ENCODE results near the gene PDGFB.
"Not testable (repeated sequence)": the region's sequence is repeated elsewhere in the genome, so short reads cannot be mapped to it uniquely, and the experiment has no call there.

PDGFB gene

GRCh38 chr22:39223091-39223710, 21.6 kb downstream of the PDGFB start:
- peak; percentile 46 for DNase-seq

- no peak for DNase-seq
Measured at GRCh38 chr22:39221999-39222686, 22.6 kb downstream of the PDGFB start.

- DNase-seq: no peak
Measured at GRCh38 chr22:39220890-39221850, 23.6 kb downstream of the PDGFB start.

- DNase-seq: no peak
Measured at GRCh38 chr22:39220450-39220849, 24.3 kb downstream of the PDGFB start.

- DNase-seq: no peak
Measured at GRCh38 chr22:39219071-39220039, 25.4 kb downstream of the PDGFB start.

GRCh38 chr22:39218432-39218831, 26.4 kb downstream of the PDGFB start:
- DNase-seq: not testable (repeated sequence)

GRCh38 chr22:39216143-39216490, 28.7 kb downstream of the PDGFB start:
- DNase-seq: no peak

GRCh38 chr22:39215426-39216142, 29.2 kb downstream of the PDGFB start:
- DNase-seq: no peak

GRCh38 chr22:39215070-39215396, 29.7 kb downstream of the PDGFB start:
- DNase-seq: no peak

- no peak for DNase-seq
Measured at GRCh38 chr22:39214383-39215069, 30.3 kb downstream of the PDGFB start.

GRCh38 chr22:39214006-39214382, 30.8 kb downstream of the PDGFB start:
- no peak for DNase-seq

GRCh38 chr22:39212721-39213376, 31.9 kb downstream of the PDGFB start:
- no peak for DNase-seq

- DNase-seq: no peak
Measured at GRCh38 chr22:39209756-39210155, 35.0 kb downstream of the PDGFB start.

- DNase-seq: no peak
Measured at GRCh38 chr22:39208013-39208680, 36.6 kb downstream of the PDGFB start.

- no peak for DNase-seq
Measured at GRCh38 chr22:39207141-39208012, 37.4 kb downstream of the PDGFB start.

GRCh38 chr22:39206491-39206890, 38.3 kb downstream of the PDGFB start:
- DNase-seq: no peak

GRCh38 chr22:39205344-39206021, 39.3 kb downstream of the PDGFB start:
- no peak for DNase-seq

GRCh38 chr22:39204216-39204615, 40.6 kb downstream of the PDGFB start:
- DNase-seq: no peak

- no peak for DNase-seq
Measured at GRCh38 chr22:39197578-39197977, 47.2 kb downstream of the PDGFB start.

All from NCI-H1694 (cell line).